DMS 273 (cell line): ENCODE data around the gene AFF3.

Experiments
- DNase-seq: peaks from one replicate; lab custom pipeline; 2025; ENCODE audit not compliant: unreplicated experiment; lab: John Stamatoyannopoulos, UW

Gene AFF3

GRCh38 chr2:100151310-100151709, 8.9 kb upstream of the AFF3 start:
- no peak for DNase-seq

GRCh38 chr2:100148883-100149282, 6.5 kb upstream of the AFF3 start:
- DNase-seq, result no peak

- DNase-seq, result no peak
These were observed 4.2 kb upstream of the AFF3 start for GRCh38 chr2:100146657-100146960.

GRCh38 chr2:100145893-100146656, 3.7 kb upstream of the AFF3 start:
- DNase-seq, result no peak

- DNase-seq, result no peak
These were observed 896 bp upstream of the AFF3 start for GRCh38 chr2:100143286-100143685.

- DNase-seq, result no peak
These were observed 484 bp downstream of the AFF3 start for GRCh38 chr2:100141906-100142305.

GRCh38 chr2:100140582-100140981, 1.8 kb downstream of the AFF3 start:
- no peak for DNase-seq

GRCh38 chr2:100137866-100138570, 4.4 kb downstream of the AFF3 start:
- DNase-seq, result no peak

GRCh38 chr2:100137318-100137717, 5.1 kb downstream of the AFF3 start:
- DNase-seq, result no peak

- DNase-seq, result no peak
These were observed 6.1 kb downstream of the AFF3 start for GRCh38 chr2:100136310-100136709.

GRCh38 chr2:100135415-100135814, 7.0 kb downstream of the AFF3 start:
- DNase-seq, result no peak

GRCh38 chr2:100130595-100131391, 11.6 kb downstream of the AFF3 start:
- DNase-seq, result no peak

- no peak for DNase-seq
These were observed 15.4 kb downstream of the AFF3 start for GRCh38 chr2:100126897-100127401.

- peak; percentile 17 for DNase-seq
These were observed 16.2 kb downstream of the AFF3 start for GRCh38 chr2:100126201-100126600.

- DNase-seq, result no peak
These were observed 16.8 kb downstream of the AFF3 start for GRCh38 chr2:100125626-100126025.

GRCh38 chr2:100124761-100125160, 17.6 kb downstream of the AFF3 start:
- no peak for DNase-seq

GRCh38 chr2:100121124-100121718, 21.2 kb downstream of the AFF3 start:
- DNase-seq, result no peak

GRCh38 chr2:100119235-100119634, 23.2 kb downstream of the AFF3 start:
- DNase-seq, result no peak

- DNase-seq, result no peak
These were observed 28.4 kb downstream of the AFF3 start for GRCh38 chr2:100113990-100114433.

GRCh38 chr2:100110614-100111000, 31.8 kb downstream of the AFF3 start:
- DNase-seq, result no peak

GRCh38 chr2:100109986-100110613, 32.3 kb downstream of the AFF3 start:
- no peak for DNase-seq
